ENCODE results near the gene DPH1. TPM values are rescaled to one million over a fixed set of nuclear protein-coding genes. Genes with fewer than 3 reads are reported as not detected.

DPH1 gene
- total and polyA plus RNA-seq, 2 of the 4 experiments (the other 2 are of a cell fraction) = 24.4 to 49.9 TPM

DNA sequence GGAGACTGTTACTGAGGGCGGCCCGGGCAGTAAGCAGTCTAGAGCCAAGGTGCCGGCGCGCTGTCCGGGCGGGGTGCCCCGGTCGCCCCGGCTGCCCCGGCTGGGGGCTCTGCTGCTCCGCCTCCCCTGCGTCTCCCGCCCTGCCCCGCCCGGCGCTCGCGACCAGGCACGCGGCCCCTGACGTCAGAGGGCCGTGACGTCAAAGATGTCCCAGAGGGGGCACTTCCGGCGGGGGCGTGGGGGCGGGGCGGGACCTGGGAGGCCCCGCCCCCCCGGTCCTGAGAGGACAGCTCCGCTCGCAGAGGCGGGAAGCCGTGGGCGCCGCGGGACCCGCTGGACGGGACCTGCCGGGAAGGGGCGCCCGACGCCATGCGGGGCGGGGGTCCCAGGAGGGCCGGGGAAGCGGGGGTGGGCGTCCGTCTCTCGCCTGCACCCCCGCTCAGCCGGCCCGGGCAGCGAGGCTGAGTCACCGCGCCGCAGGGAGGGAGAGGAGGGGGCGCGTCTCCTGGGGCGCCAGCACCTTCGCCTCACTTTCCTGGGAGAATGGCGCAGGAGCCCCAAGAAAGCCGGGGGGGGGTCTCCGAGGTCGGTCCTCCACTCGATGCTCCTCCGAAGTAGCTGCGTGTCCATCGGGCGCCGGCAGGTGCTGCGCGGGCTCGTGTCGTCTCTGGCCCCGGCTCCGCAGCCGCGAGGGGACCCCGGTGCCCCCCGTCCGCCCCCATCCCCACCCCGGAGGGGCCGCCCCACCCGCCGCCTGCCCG is 20.5 kb downstream of the DPH1 start:
- no TSS peak for BruUV-seq (replicated peaks)
- H3K79me1 ChIP-seq (ENCODE audit: low read depth in 1 of 2, low read length in 2 of 2) = peaks cover 0 to 15% of the 10 kb centered on the region in 2 experiments; a peak in 3 of 4 replicates
- no peak overlapping the region for H3K4ac ChIP-seq (ENCODE audit: low read depth, low read length)
- H2AK9ac ChIP-seq (replicated peaks; ENCODE audit: low read depth, low read length, poor library complexity) = no peak overlapping the region
- no peak overlapping the region for H3K18ac ChIP-seq (ENCODE audit: low read depth, low read length)
- H3K27me3 ChIP-seq (ENCODE audit: control insufficient read depth, insufficient read depth, low read length) = no peaks in the 10 kb centered on the region
- no peaks in the 10 kb centered on the region for H3K9me3 ChIP-seq (ENCODE audit: control insufficient read depth, insufficient read depth, low read length)
- dilution Hi-C loops (cut with HindIII; ENCODE audit: low sequenced_read_pairs, unreplicated experiment) = no loop called here
- in situ Hi-C loops (cut with MboI; ENCODE audit: low sequenced_read_pairs) = no loop called here
- H3K36me3 ChIP-seq (ENCODE audit: control insufficient read depth, insufficient read depth, low read length) = no peaks in the 10 kb centered on the region
- H3K27ac ChIP-seq (ENCODE audit: insufficient read depth, low read length) = no peak overlapping the region
- no peak overlapping the region for H2BK15ac ChIP-seq (ENCODE audit: low read depth, low read length)
- H2BK120ac ChIP-seq (ENCODE audit: low read depth, low read length) = no peak overlapping the region
- peaks cover 15% of the 10 kb centered on the region; the same call in 1 of the 2 replicates for H4K20me1 ChIP-seq (ENCODE audit: insufficient read depth, low read length)
- intact Hi-C loops (cut with micrococcal nuclease) = loop anchor here (5.0 kb wide), 2 partner anchors 287 to 302 kb away; partner anchors contain the start of genes SGSM2 and TSR1
- H3K4me2 ChIP-seq (ENCODE audit: low read depth, low read length) = peak overlapping the region; percentile 73
- H3K56ac ChIP-seq (ENCODE audit: extremely low read depth, insufficient read depth, low read length) = no peak overlapping the region
- DNase-seq (peak; percentile 73), ATAC-seq (ENCODE audit: low read depth) (peak; percentile 37)
- H3K23ac ChIP-seq (ENCODE audit: low read depth, low read length) = no peak overlapping the region
- no peak overlapping the region for H3K14ac ChIP-seq (replicated peaks; ENCODE audit: low read depth, low read length)
- 2% methylated on average over 21 of the region's 88 CpGs; no CpG with 5 or more reads in 1 of the 2 experiments for WGBS, 2 experiments (ENCODE audit: extremely low coverage in 2 of 2, insufficient read length in 1 of 2)
- no peak overlapping the region for H2AK5ac ChIP-seq (ENCODE audit: low read depth, low read length)
- TF ChIP-seq FOS (IDR thresholded peaks at IDR 0.05; ENCODE audit: low read depth, low read length) (peak; percentile 8; the same call in 1 of the 2 replicates), CEBPB (IDR thresholded peaks at IDR 0.05; ENCODE audit: low read depth, low read length) (no peak), CHD1 (IDR thresholded peaks at IDR 0.05; ENCODE audit: low read depth, low read length) (0 out of 2 replicates have a peak, but pooled peaks have one; percentile 28), POLR2A (IDR thresholded peaks at IDR 0.05; ENCODE audit: low read depth, low read length) (no peak; the same call in 1 of the 2 replicates), NFE2L2 (IDR thresholded peaks at IDR 0.05; ENCODE audit: low read depth, low read length) (no peak), RCOR1 (IDR thresholded peaks at IDR 0.05; ENCODE audit: insufficient replicate concordance, low read length) (no peak), MAZ (IDR thresholded peaks at IDR 0.05; ENCODE audit: borderline replicate concordance, low read depth, low read length) (peak; percentile 72; the same call in 1 of the 2 replicates)
- TF ChIP-seq, protein P1, sequence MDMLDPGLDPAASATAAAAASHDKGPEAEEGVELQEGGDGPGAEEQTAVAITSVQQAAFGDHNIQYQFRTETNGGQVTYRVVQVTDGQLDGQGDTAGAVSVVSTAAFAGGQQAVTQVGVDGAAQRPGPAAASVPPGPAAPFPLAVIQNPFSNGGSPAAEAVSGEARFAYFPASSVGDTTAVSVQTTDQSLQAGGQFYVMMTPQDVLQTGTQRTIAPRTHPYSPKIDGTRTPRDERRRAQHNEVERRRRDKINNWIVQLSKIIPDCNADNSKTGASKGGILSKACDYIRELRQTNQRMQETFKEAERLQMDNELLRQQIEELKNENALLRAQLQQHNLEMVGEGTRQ (IDR thresholded peaks at IDR 0.05; ENCODE audit: low read depth, low read length) = peak; percentile 25
- TF ChIP-seq, protein P2, sequence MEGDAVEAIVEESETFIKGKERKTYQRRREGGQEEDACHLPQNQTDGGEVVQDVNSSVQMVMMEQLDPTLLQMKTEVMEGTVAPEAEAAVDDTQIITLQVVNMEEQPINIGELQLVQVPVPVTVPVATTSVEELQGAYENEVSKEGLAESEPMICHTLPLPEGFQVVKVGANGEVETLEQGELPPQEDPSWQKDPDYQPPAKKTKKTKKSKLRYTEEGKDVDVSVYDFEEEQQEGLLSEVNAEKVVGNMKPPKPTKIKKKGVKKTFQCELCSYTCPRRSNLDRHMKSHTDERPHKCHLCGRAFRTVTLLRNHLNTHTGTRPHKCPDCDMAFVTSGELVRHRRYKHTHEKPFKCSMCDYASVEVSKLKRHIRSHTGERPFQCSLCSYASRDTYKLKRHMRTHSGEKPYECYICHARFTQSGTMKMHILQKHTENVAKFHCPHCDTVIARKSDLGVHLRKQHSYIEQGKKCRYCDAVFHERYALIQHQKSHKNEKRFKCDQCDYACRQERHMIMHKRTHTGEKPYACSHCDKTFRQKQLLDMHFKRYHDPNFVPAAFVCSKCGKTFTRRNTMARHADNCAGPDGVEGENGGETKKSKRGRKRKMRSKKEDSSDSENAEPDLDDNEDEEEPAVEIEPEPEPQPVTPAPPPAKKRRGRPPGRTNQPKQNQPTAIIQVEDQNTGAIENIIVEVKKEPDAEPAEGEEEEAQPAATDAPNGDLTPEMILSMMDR (conservative IDR thresholded peaks at IDR 0.05; ENCODE audit: low read depth, low read length) = no peak
- no peak overlapping the region for H2BK20ac ChIP-seq (ENCODE audit: low read depth, low read length)
- ChIA-PET CTCF (no interaction called here), POLR2A (ENCODE audit: unreplicated experiment) (interaction anchor here (1.0 kb wide), 1 partner anchor 18 kb away, joined by 6 read pairs; no protein-coding TSS in a partner anchor)
- H3K9ac ChIP-seq (ENCODE audit: low read depth, low read length) = no peak overlapping the region
- H3K4me3 ChIP-seq (ENCODE audit: insufficient read depth, low read depth, low read length) = peak overlapping the region; percentile 87
- H3K9me1 ChIP-seq (ENCODE audit: insufficient read depth, low read length) = 0 out of 2 replicates have a peak, but pooled peaks cover under 1% of the 10 kb centered on the region
- H3K4me1 ChIP-seq (ENCODE audit: control insufficient read depth, insufficient read depth, low read length) = peaks cover 11% of the 10 kb centered on the region
- H4K8ac ChIP-seq (ENCODE audit: low read depth in 2 of 2, low read length in 2 of 2) = no peak overlapping the region
- H2AFZ ChIP-seq (replicated peaks; ENCODE audit: low read length, poor library complexity) = peak overlapping the region; percentile 85
- H4K5ac ChIP-seq (ENCODE audit: low read depth, low read length) = no peak overlapping the region
- no peak overlapping the region for H4K91ac ChIP-seq (ENCODE audit: insufficient read depth, low read depth, low read length)
- H2BK5ac ChIP-seq (ENCODE audit: low read depth, low read length, poor library complexity, severe bottlenecking) = no peak overlapping the region
